Measurements from ENCODE around the gene CADPS2.
"Not testable (repeated sequence)": the region's sequence is repeated elsewhere in the genome, so short reads cannot be mapped to it uniquely, and the experiment has no call there.

Gene CADPS2

GRCh38 chr7:122846591-122846990 lies 39.7 kb downstream of the CADPS2 start:
- DNase-seq (ENCODE audit: low spot score) (no peak), ATAC-seq (ENCODE audit: low read depth) (no peak)
- no peaks in the 10 kb centered on the region for H3K4me1 ChIP-seq (ENCODE audit: insufficient read depth, poor library complexity, severe bottlenecking)
- no peaks in the 10 kb centered on the region for H3K36me3 ChIP-seq (ENCODE audit: low read depth)
- no peak overlapping the region for H3K27ac ChIP-seq (ENCODE audit: poor library complexity, severe bottlenecking)
- no peaks in the 10 kb centered on the region for H3K27me3 ChIP-seq (ENCODE audit: insufficient read depth, poor library complexity, severe bottlenecking)
- H3K4me3 ChIP-seq (ENCODE audit: severe bottlenecking), result no peak overlapping the region
- H3K9me3 ChIP-seq (ENCODE audit: severe bottlenecking), result no peaks in the 10 kb centered on the region
- no peak for TF ChIP-seq CTCF (IDR thresholded peaks at IDR 0.05; ENCODE audit: poor library complexity, severe bottlenecking)

GRCh38 chr7:122845286-122845685 lies 41.0 kb downstream of the CADPS2 start:
- Histone ChIP-seq H3K9me3 (ENCODE audit: severe bottlenecking) (no peaks in the 10 kb centered on the region), H3K36me3 (ENCODE audit: low read depth) (no peaks in the 10 kb centered on the region), H3K4me3 (ENCODE audit: severe bottlenecking) (no peak overlapping the region), H3K4me1 (ENCODE audit: insufficient read depth, poor library complexity, severe bottlenecking) (no peaks in the 10 kb centered on the region), H3K27ac (ENCODE audit: poor library complexity, severe bottlenecking) (no peak overlapping the region), H3K27me3 (ENCODE audit: insufficient read depth, poor library complexity, severe bottlenecking) (no peaks in the 10 kb centered on the region)
- no peak for TF ChIP-seq CTCF (IDR thresholded peaks at IDR 0.05; ENCODE audit: poor library complexity, severe bottlenecking)
- DNase-seq (ENCODE audit: low spot score) (no peak), ATAC-seq (ENCODE audit: low read depth) (no peak)

- Histone ChIP-seq H3K9me3 (ENCODE audit: severe bottlenecking) (no peaks in the 10 kb centered on the region), H3K27me3 (ENCODE audit: insufficient read depth, poor library complexity, severe bottlenecking) (no peaks in the 10 kb centered on the region), H3K4me1 (ENCODE audit: insufficient read depth, poor library complexity, severe bottlenecking) (no peaks in the 10 kb centered on the region), H3K36me3 (ENCODE audit: low read depth) (no peaks in the 10 kb centered on the region), H3K27ac (ENCODE audit: poor library complexity, severe bottlenecking) (no peak overlapping the region), H3K4me3 (ENCODE audit: severe bottlenecking) (no peak overlapping the region)
- DNase-seq (ENCODE audit: low spot score), result no peak
- no peak for TF ChIP-seq CTCF (IDR thresholded peaks at IDR 0.05; ENCODE audit: poor library complexity, severe bottlenecking)
- ATAC-seq (ENCODE audit: low read depth), result no peak
Observed at GRCh38 chr7:122844191-122844988, 41.9 kb downstream of the CADPS2 start.

GRCh38 chr7:122842971-122843370 lies 43.3 kb downstream of the CADPS2 start:
- DNase-seq (ENCODE audit: low spot score) (no peak), ATAC-seq (ENCODE audit: low read depth) (no peak)
- Histone ChIP-seq H3K27ac (ENCODE audit: poor library complexity, severe bottlenecking) (no peak overlapping the region), H3K27me3 (ENCODE audit: insufficient read depth, poor library complexity, severe bottlenecking) (no peaks in the 10 kb centered on the region), H3K4me1 (ENCODE audit: insufficient read depth, poor library complexity, severe bottlenecking) (no peaks in the 10 kb centered on the region), H3K9me3 (ENCODE audit: severe bottlenecking) (no peaks in the 10 kb centered on the region), H3K36me3 (ENCODE audit: low read depth) (no peaks in the 10 kb centered on the region), H3K4me3 (ENCODE audit: severe bottlenecking) (no peak overlapping the region)
- no peak for TF ChIP-seq CTCF (IDR thresholded peaks at IDR 0.05; ENCODE audit: poor library complexity, severe bottlenecking)

- H3K4me1 ChIP-seq (ENCODE audit: insufficient read depth, poor library complexity, severe bottlenecking); H3K9me3 ChIP-seq (ENCODE audit: severe bottlenecking); ATAC-seq (ENCODE audit: low read depth); H3K4me3 ChIP-seq (ENCODE audit: severe bottlenecking); H3K27ac ChIP-seq (ENCODE audit: poor library complexity, severe bottlenecking); H3K36me3 ChIP-seq (ENCODE audit: low read depth); DNase-seq (ENCODE audit: low spot score); H3K27me3 ChIP-seq (ENCODE audit: insufficient read depth, poor library complexity, severe bottlenecking): not testable (repeated sequence)
Observed at GRCh38 chr7:122836286-122836685, 50.0 kb downstream of the CADPS2 start.

GRCh38 chr7:122834571-122834942 lies 51.7 kb downstream of the CADPS2 start:
- H3K4me3 ChIP-seq (ENCODE audit: severe bottlenecking); DNase-seq (ENCODE audit: low spot score); H3K27me3 ChIP-seq (ENCODE audit: insufficient read depth, poor library complexity, severe bottlenecking); ATAC-seq (ENCODE audit: low read depth); H3K36me3 ChIP-seq (ENCODE audit: low read depth); H3K27ac ChIP-seq (ENCODE audit: poor library complexity, severe bottlenecking); H3K9me3 ChIP-seq (ENCODE audit: severe bottlenecking); H3K4me1 ChIP-seq (ENCODE audit: insufficient read depth, poor library complexity, severe bottlenecking): not testable (repeated sequence)
